Fibroblast of lung (primary cell): ENCODE data around the gene GABBR2. TPM values are rescaled to one million over a fixed set of nuclear protein-coding genes. Genes with fewer than 3 reads are reported as not detected.

Experiments used
- DNase-seq, 2 donors: peaks; one replicate each; pipeline versions ENCODE4 v3.0.0 to v3.0.0-alpha.2; 2010; ENCODE audit warnings: low read depth in 2 of 2
- H2AFZ ChIP-seq: 2 replicates; pipeline ENCODE4 v1.5.1; 2012; ENCODE audit warnings: low read length, control low read depth, inconsistent platforms
- H3K27ac ChIP-seq: 2 replicates; pipeline ENCODE4 v1.5.1; 2011; ENCODE audit warnings: low read length, control low read depth; ENCODE audit not compliant: insufficient read depth
- H3K27me3 ChIP-seq: 2 replicates; pipeline ENCODE4 v1.5.1; 2011; ENCODE audit warnings: mild to moderate bottlenecking, low read length; ENCODE audit not compliant: control insufficient read depth, insufficient read depth
- H3K36me3 ChIP-seq: 2 replicates; pipeline ENCODE4 v1.5.1; 2011; ENCODE audit warnings: low read length; ENCODE audit not compliant: control insufficient read depth, insufficient read depth
- H3K4me1 ChIP-seq: 2 replicates; pipeline ENCODE4 v1.5.1; 2011; ENCODE audit warnings: low read length; ENCODE audit not compliant: control insufficient read depth, insufficient read depth; ENCODE audit errors: extremely low read depth
- H3K4me2 ChIP-seq: 2 replicates; pipeline ENCODE4 v1.5.1; 2011; ENCODE audit warnings: low read length, control low read depth; ENCODE audit not compliant: insufficient read depth; ENCODE audit errors: extremely low read depth
- H3K4me3 ChIP-seq, 4 experiments: fragments of 200-600 bp in 1 of 4; sonication (generic) in 1 of 4; replicated peaks in 1 of 4; 2 replicates each; pipeline ENCODE4 v1.5.1; 2011 to 2016; ENCODE audit warnings: low read length in 4 of 4, low read depth in 3 of 4, mild to moderate bottlenecking in 3 of 4, control low read depth in 2 of 4, inconsistent platforms in 1 of 4, mixed read lengths in 1 of 4; ENCODE audit not compliant: insufficient read depth in 1 of 4; ENCODE audit errors: control extremely low read depth in 1 of 4
- H3K79me2 ChIP-seq: 2 replicates; pipeline ENCODE4 v1.5.1; 2012; ENCODE audit warnings: mild to moderate bottlenecking, low read length, inconsistent platforms; ENCODE audit not compliant: control insufficient read depth, insufficient read depth
- H3K9ac ChIP-seq: 2 replicates; pipeline ENCODE4 v1.5.1; 2011; ENCODE audit warnings: mild to moderate bottlenecking, low read length, control low read depth; ENCODE audit not compliant: insufficient read depth
- H3K9me3 ChIP-seq: 2 replicates; pipeline ENCODE4 v1.5.1; 2012; ENCODE audit warnings: low read depth, low read length; ENCODE audit not compliant: control insufficient read depth, insufficient read depth
- H4K20me1 ChIP-seq: 2 replicates; pipeline ENCODE4 v1.5.1; 2011; ENCODE audit warnings: low read length; ENCODE audit not compliant: control insufficient read depth, insufficient read depth; ENCODE audit errors: extremely low read depth
- EZH2 ChIP-seq: IDR thresholded peaks from 2 replicates; pipeline ENCODE4 v1.5.1; 2012; ENCODE audit warnings: low read length, control low read depth, mild to moderate bottlenecking; ENCODE audit errors: missing control alignments
- polyA plus RNA-seq, 2 donors: library from polyadenylated mRNA; depleted of rRNA in 1 of 2; stranded (reverse) in 1 of 2; unstranded in 1 of 2; fragments of >200 nt; gene quantifications; 2 replicates each; pipeline ENCODE4 v1.2.1, GENCODE V29; 2011 to 2012; ENCODE audit warnings: missing spikeins in 1 of 2
- total RNA-seq: library from RNA; depleted of rRNA; stranded (reverse); fragments of >200 nt; gene quantifications from 2 replicates; pipeline ENCODE4 v1.2.1, GENCODE V29; 2014
- TF ChIP-seq, protein P1 (sequence below), 2 donors: IDR thresholded peaks in 1 of 2; conservative IDR thresholded peaks in 1 of 2; 1 replicate in 1 of 2; 2 replicates in 1 of 2; pipeline ENCODE4 v1.5.1; 2011 to 2012; ENCODE audit warnings: low read length in 2 of 2, control low read depth in 1 of 2, inconsistent platforms in 1 of 2, low read depth in 1 of 2, mild to moderate bottlenecking in 1 of 2

The GABBR2 gene
- total and polyA plus RNA-seq, 2 donors (not counting 1 experiment from before 2014, with no cell fraction given) = 0.32 to 0.33 TPM

- Histone ChIP-seq H3K4me2 (no peak overlapping the region), H3K27me3 (no peaks in the 10 kb centered on the region), H3K4me1 (peaks cover 3% of the 10 kb centered on the region), H3K9me3 (no peaks in the 10 kb centered on the region), H3K9ac (no peak overlapping the region), H3K36me3 (no peaks in the 10 kb centered on the region), H3K27ac (no peak overlapping the region), H2AFZ (no peak overlapping the region), H3K4me3 (no peak overlapping the region), H3K79me2 (no peaks in the 10 kb centered on the region), H4K20me1 (no peaks in the 10 kb centered on the region)
- DNase-seq = no peak
- TF ChIP-seq, protein P1, sequence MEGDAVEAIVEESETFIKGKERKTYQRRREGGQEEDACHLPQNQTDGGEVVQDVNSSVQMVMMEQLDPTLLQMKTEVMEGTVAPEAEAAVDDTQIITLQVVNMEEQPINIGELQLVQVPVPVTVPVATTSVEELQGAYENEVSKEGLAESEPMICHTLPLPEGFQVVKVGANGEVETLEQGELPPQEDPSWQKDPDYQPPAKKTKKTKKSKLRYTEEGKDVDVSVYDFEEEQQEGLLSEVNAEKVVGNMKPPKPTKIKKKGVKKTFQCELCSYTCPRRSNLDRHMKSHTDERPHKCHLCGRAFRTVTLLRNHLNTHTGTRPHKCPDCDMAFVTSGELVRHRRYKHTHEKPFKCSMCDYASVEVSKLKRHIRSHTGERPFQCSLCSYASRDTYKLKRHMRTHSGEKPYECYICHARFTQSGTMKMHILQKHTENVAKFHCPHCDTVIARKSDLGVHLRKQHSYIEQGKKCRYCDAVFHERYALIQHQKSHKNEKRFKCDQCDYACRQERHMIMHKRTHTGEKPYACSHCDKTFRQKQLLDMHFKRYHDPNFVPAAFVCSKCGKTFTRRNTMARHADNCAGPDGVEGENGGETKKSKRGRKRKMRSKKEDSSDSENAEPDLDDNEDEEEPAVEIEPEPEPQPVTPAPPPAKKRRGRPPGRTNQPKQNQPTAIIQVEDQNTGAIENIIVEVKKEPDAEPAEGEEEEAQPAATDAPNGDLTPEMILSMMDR (conservative IDR thresholded peaks at IDR 0.05 in 1 of 2, IDR thresholded peaks at IDR 0.05 in 1 of 2; ENCODE audit: low read depth in 1 of 2, low read length in 2 of 2) = no peak
- TF ChIP-seq EZH2 = no peak
Measured at GRCh38 chr9:98500337-98500919, 208.3 kb downstream of the GABBR2 start.

DNA sequence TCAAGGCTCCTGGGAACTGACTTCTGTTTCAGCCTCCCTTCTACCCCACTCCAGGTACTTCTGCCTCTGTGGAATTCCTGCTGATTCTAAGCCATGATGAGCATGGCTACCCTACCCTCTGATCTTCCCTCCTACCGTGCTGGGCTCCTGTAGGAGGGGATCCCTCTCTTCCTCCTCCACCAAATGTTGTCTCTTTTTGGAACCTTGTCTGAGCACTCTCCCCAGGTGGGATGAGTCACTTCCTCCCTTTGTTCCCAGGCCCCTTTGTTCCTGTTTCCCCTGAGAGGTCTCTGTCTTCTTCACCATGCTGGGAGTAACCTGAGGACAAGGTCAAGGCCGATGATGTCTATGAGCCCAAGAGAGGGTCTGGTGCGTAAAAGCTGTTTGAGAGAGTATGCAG, 213.2 kb downstream of the GABBR2 start:
- no peak overlapping the region for H3K27ac ChIP-seq
- H3K4me3 ChIP-seq = no peak overlapping the region
- H3K27me3 ChIP-seq = no peaks in the 10 kb centered on the region
- no peak for DNase-seq
- TF ChIP-seq, protein P1 (conservative IDR thresholded peaks at IDR 0.05 in 1 of 2, IDR thresholded peaks at IDR 0.05 in 1 of 2; ENCODE audit: low read depth in 1 of 2, low read length in 2 of 2) = no peak
- no peak for TF ChIP-seq EZH2
- H3K79me2 ChIP-seq = no peaks in the 10 kb centered on the region
- no peaks in the 10 kb centered on the region for H3K36me3 ChIP-seq
- no peak overlapping the region for H3K4me2 ChIP-seq
- H2AFZ ChIP-seq = no peak overlapping the region
- H3K9ac ChIP-seq = no peak overlapping the region
- no peaks in the 10 kb centered on the region for H3K9me3 ChIP-seq
- H3K4me1 ChIP-seq = no peaks in the 10 kb centered on the region
- no peaks in the 10 kb centered on the region for H4K20me1 ChIP-seq

DNA sequence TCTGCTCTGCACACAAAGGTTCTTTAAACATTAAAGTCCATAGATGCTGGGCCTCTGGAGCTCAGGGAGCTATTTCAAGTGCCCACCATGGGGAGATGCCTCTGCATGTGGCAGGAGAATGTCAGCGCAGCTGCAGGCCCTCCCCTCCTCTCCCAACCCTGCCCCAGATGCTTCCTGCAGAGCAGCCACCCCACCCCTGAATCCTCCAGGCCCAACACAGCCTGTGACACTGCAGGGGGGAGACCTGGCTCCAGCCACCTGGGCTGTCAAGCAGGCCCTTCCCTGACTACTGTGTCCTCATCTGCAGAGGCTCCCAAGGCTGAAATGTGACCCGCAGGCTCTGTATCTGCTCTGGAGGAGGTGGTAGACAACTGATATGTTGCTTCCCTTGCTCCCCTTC, 213.9 kb downstream of the GABBR2 start:
- Histone ChIP-seq H3K79me2 (no peaks in the 10 kb centered on the region), H3K4me1 (no peaks in the 10 kb centered on the region), H4K20me1 (no peaks in the 10 kb centered on the region), H3K9ac (no peak overlapping the region), H3K4me2 (no peak overlapping the region), H3K27me3 (no peaks in the 10 kb centered on the region), H3K36me3 (no peaks in the 10 kb centered on the region), H3K27ac (no peak overlapping the region), H3K9me3 (no peaks in the 10 kb centered on the region), H2AFZ (no peak overlapping the region), H3K4me3 (no peak overlapping the region)
- TF ChIP-seq EZH2 = no peak
- TF ChIP-seq, protein P1 (conservative IDR thresholded peaks at IDR 0.05 in 1 of 2, IDR thresholded peaks at IDR 0.05 in 1 of 2; ENCODE audit: low read depth in 1 of 2, low read length in 2 of 2) = no peak
- no peak for DNase-seq
